ENCODE measurements around the gene ZSCAN26.

Gene ZSCAN26

GRCh38 chr6:28266962-28267694, at the start of gene ZSCAN26:
Gene ZSCAN26 (plus strand): TSS chr6:28267143. CDS start chr6:28271920, 4,777 bp downstream.
- TF ChIP-seq CTCF (IDR thresholded peaks at IDR 0.05; ENCODE audit: extremely low read depth, insufficient read depth, missing control alignments), result no peak
- DNase-seq (ENCODE audit: low spot score), result peak; percentile 77
- in situ Hi-C loops (cut with MboI; ENCODE audit: low pct_unique_long_range_greater_than_20kb, low sequenced_read_pairs, unreplicated experiment), result no loop called here

- DNase-seq (ENCODE audit: low spot score), result no peak
- in situ Hi-C loops (cut with MboI; ENCODE audit: low pct_unique_long_range_greater_than_20kb, low sequenced_read_pairs, unreplicated experiment), result no loop called here
- TF ChIP-seq CTCF (IDR thresholded peaks at IDR 0.05; ENCODE audit: extremely low read depth, insufficient read depth, missing control alignments), result no peak
Measured at GRCh38 chr6:28217890-28218289, 49.1 kb upstream of the ZSCAN26 start.

GRCh38 chr6:28218312-28219248, 48.4 kb upstream of the ZSCAN26 start:
- no peak for TF ChIP-seq CTCF (IDR thresholded peaks at IDR 0.05; ENCODE audit: extremely low read depth, insufficient read depth, missing control alignments)
- in situ Hi-C loops (cut with MboI; ENCODE audit: low pct_unique_long_range_greater_than_20kb, low sequenced_read_pairs, unreplicated experiment), result no loop called here
- peak; percentile 69 for DNase-seq (ENCODE audit: low spot score)

GRCh38 chr6:28220257-28221133, 46.4 kb upstream of the ZSCAN26 start:
- DNase-seq (ENCODE audit: low spot score), result no peak
- TF ChIP-seq CTCF (IDR thresholded peaks at IDR 0.05; ENCODE audit: extremely low read depth, insufficient read depth, missing control alignments), result no peak
- in situ Hi-C loops (cut with MboI; ENCODE audit: low pct_unique_long_range_greater_than_20kb, low sequenced_read_pairs, unreplicated experiment), result no loop called here

- no peak for TF ChIP-seq CTCF (IDR thresholded peaks at IDR 0.05; ENCODE audit: extremely low read depth, insufficient read depth, missing control alignments)
- no peak for DNase-seq (ENCODE audit: low spot score)
- in situ Hi-C loops (cut with MboI; ENCODE audit: low pct_unique_long_range_greater_than_20kb, low sequenced_read_pairs, unreplicated experiment), result no loop called here
Measured at GRCh38 chr6:28224131-28225055, 42.5 kb upstream of the ZSCAN26 start.
